HG03045 (cell line): ENCODE data around the gene SYK.

Source experiments
- ATAC-seq: cut with Tn5 transposase; IDR thresholded peaks from one replicate; pipeline ENCODE4 v1.9.1; 2021; ENCODE audit warnings: mild to moderate bottlenecking, moderate library complexity; ENCODE audit not compliant: unreplicated experiment

The SYK gene

DNA sequence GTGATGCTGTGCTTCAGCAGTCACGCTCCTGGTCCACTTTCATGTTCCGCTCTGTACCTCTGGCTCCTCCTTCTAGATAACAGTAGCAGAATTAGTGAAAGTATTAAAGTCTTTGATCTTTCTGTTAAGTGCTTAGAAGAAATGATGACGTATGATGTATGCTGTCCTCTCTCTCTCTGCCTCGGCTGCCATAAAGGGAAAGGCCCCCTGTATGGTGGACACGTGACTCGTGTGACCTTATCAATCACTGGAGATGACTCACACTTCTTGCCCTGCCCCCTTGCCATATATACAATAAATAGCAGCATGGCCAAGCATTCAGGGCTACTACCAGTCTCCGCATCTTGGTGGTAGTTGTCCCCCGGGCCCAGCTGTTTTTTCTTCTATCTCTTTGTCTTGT lies 100.3 kb downstream of the SYK start:
- ATAC-seq, result no peak

DNA sequence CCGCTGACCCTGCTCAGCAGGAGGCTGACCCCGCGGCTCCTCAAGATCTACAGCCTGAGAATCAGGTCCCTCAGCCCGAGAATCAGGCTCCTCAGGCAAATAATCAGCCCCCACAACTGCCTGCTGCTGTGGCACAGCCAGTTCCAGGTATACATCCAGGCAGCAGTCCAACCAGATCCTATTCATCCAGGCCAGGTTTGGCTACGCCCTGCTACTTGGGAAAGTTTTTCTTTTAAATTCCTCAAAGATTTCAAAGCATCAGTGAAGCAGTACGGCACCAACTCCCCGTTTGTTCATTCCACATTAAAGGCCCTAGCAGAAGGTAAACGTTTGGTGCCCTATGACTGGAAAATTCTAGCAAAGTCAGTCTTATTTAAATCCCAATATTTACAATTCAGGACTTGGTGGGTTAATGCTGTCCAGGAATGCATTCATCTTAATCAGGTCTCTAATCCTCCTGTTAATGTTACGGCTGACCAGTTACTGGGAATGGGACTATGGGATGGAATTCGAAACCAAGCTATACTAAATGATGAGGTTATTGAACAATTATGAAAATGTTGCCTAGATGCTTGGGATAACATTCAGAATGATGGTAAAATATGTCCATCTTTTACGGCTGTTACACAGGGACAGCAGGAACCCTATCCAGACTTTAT lies 102.3 kb downstream of the SYK start:
- ATAC-seq, result no peak

DNA sequence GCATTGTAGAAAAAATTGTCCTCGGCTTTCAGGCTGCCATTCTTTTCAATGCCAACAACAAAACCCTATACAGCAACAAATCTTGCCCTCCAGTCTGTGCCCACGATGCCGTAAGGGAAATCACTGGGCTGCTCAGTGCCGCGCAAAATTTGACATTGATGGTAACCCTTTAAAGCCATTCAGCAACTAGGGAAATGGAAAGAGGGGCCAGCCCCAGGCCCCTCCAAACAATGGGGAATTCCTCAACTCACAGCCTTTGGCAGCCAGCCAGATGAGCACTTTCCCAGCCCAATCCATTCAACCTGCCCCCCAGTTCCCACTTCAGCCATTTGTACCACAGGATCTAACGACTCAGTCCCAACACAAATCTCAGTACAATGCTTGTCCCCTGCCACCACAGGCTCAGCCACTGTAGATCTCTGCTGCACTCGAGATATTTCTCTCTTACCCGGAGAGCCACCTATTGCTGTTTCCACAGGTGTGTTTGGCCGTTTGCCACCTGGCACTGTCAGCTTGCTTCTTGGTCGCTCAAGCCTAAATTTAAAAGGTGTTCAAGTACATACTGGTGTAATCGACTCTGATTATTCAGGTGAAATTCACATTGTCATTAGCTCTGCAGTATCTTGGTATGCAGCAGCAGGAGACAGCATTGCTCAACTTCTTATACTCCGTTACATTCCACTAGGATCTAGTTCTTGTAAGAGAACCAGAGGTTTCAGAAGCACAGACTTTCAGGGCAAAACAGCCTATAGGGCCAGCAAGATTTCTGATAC lies 103.3 kb downstream of the SYK start:
- no peak for ATAC-seq

DNA sequence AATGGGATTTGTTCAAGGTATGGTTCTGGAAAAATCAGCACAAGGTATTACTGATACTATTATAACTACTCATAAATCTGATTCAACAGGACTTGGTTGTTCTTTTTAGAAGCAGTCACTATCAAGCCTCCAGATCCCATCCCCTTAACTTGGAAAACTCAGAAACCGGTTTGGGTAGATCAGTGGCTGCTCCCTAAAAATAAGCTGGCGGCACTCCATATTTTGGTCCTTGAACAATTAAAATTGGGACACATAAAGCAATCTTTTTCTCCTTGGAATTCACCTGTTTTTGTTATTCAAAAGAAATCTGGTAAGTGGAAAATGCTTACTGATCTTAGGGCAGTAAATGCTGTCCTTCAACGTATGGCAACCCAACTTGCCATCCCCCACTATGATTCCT lies 104.2 kb downstream of the SYK start:
- ATAC-seq, result no peak

DNA sequence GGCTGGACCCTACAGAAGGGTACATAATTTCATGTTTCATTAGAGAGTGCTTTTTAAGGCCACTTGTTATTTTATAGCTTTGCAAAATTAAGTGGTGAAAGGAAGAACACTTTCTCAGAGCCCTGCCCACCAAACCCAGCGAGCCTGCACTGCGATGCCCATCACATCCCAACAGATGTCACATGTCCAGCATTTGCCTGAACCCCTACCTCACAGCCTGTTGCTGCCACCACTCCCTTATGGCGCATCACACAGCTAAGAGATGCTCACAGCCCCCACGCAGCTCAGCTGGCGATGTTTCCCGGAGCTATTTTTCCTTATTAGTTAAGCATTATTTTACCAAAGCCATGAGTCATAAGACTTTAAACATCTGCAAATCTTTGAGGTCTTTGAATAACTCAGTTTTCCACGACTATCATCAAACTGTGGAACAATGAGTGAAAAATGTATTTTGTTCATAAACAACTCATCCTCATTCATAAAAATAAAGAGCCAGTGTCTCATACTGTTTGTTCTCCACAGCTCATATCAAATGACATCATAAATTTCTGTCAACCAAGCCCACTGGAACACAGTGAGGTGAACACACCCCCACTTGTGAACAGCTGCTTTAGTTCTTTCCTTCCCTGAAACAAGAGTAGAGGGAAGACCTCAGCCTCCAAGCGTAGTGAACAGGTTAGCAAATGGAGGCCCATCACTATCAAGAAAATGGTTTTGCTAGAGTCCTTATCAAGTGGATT lies 104.9 kb downstream of the SYK start:
- no peak for ATAC-seq

DNA sequence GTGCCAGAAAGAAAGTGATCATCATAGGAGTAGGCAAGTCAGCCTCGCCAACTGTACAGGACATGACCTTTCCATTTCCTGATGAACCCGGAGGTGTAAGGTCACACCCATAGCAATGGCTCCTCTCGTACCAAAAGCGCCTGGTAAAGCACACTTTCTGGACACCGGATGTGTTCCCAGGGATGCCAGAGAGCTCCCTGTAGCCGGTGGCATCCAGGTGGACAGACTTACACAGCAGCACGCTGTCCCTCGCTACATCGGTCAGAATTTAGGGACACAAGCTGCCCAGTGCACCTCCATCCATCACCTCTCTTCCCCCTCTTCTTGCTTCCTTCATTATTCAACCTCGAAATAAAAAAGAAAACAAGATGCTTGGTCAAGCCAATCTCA lies 105.4 kb downstream of the SYK start:
- no peak for ATAC-seq

DNA sequence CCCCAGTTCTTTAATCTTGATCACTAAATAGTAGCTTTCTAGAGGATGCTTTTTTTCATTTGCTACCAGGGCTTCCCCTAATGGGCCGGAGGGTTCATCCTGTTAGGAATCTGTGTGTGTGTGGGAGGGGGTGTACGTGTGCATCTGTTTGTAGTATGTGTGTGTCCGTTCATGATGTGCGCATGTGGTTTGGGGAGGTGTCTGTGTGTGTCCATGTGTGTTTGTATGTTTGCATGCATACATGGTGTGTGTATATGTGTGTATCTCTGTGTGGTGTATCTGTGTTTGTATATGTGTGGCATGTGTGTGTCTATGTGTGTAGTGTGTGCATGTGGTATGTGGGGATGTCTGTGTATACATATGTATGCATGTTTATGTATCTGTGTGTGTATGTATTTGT lies 106.2 kb downstream of the SYK start:
- ATAC-seq, result no peak

DNA sequence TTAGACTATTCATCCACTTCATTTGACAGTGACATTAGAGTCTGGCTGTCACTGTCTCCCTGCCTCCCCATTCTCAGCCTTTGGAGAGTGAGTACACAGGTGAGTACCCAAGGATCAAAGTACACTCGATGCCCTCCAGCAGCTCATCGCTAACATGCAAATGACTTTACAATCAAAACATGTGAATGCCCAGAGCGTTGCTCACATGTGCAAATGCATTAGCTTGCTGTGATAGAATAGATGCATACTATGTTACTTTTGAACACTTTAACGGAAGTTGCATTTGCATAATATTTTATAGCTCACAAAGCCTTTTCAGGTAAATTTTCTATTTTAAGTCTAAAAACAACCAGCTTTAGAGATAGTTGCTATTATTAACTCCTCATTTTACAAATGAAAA lies 107.6 kb downstream of the SYK start:
- ATAC-seq, result no peak

DNA sequence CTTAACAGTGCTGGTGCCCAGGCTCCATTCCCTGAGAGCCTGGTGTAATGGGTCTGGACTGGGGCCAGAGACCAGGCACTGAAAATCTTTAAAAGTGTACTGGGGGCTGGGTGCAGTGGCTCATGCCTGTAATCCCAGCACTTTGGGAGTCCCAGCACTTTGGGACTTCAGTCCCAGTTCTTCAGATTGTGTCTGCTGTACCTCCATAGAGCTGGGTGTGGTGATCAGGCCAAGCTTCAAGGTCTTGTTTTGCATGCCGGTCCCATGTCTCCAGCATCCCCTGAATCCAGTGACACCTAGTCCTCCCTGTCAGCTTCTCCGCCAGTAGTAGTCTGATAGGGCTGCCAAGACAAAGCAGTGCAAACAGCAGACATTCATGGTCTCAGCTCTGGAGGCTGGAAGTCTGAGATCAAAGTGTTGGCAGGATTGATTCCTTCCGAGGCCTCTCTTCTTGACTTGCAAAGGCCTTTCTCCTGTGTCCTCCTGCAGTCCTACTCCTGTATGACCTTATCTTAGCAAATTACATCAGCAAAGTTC lies 108.2 kb downstream of the SYK start:
- no peak for ATAC-seq

DNA sequence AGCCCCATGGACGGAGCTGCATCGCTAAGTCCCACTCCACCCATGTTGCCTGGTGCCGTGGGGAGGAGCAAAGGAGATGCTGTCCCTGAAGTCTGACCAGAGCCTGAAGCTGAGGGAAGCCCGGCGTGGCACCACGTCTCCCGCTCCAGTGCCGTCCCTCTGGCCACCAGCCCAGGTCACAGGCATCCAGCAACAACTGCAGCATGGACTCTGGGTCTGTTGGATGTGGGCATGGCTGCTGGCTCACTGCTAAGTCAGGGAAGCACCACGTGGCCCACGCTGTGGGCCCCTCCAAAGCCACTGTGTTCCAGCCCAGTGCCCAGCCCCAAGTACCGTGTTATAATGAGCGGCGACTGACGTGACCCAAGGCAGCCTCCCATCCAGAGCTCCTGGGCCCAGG lies 112.6 kb downstream of the SYK start:
- no peak for ATAC-seq

DNA sequence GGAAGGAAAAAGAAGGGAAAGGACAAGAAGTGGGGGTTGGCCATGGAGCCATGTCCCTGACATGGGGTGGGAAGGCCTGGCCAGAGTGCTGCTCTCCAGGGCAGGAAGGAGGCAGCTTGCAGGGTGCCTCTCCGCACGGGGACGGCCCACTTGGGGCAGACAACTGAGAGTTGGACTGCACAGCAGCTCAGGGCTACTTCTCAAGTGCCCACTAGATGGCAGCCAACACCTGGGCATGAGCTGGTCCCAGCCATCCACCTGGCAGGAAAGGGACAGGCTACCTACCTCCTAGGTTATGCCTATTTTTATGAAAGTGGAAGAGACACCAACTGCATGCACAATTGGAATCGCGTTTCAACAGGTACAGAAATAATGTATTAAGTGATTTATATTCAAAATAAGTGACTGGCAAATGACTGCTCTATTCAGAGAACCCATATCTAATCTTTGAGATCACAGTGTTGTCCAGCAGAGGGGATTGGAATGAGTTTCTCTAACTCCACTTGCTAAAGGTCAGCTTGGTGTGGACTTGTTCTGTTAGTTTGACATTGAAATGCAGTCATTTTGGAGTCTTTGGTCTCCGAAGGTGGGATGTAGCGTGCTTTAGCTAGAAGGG lies 113.4 kb downstream of the SYK start:
- ATAC-seq, result peak; percentile 82

DNA sequence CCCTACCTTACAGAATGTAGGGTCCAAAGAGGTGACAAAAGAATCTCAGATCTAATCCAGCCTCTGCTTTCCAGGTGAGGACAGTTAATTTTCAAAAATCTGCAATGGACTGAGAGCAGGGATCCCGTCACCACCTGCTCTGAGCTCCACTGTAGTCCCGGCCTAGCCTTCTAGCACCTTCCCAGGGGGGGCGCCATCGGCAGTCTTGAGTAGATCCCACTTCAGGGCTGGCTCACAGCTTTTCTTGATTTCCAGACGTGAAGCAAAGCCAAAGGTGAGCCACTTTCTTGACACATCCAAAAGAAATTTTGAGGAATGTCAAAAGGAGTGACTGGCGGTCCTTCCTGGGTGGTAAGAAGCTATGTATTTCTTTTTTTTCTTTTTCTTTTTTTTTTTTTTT lies 114.1 kb downstream of the SYK start:
- no peak for ATAC-seq

DNA sequence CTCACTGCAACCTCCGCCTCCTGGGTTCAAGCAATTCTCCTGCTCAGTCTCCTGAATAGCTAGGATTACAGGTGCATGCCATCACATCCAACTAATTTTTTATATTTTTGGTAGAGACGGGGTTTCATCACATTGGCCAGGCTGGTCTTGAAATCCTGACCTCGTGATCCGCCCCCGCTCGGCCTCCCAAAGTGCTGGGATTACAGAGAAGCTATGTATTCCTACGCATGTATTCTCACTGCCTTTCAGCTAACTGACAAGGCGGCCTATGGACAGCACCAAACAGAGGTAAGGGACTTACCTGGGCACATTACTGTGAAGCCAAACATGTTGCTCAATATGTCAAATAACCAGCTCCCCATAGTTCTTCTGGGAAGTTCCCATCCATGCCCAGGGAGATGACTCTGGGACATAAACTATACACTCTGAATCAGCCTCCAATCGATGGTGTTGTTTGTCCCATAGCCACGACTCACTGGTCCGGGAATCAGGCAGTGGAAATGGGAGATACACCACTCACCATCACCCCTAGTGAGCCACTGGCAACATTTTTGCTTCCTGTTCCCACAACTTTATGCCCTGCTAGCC lies 114.6 kb downstream of the SYK start:
- ATAC-seq, result no peak

DNA sequence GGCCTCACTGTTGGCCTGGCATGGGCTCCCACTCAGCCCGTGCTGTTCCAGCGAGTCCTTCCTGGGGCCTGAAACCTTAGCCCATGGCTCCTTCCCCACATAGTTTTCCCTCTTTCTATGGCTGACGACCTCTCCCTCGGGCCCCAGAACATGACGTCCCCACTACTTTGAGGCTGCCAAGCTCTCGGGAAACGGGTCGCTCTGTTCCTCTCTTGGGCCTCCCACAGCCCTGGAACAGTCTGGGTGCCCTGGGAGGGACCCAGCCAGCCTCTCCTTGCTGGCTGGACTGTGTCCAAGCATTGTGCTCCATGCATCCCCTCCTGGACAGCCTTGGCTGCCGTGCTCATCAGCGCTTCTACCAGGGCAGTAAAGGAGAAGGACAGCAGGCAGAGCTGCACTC lies 118.3 kb downstream of the SYK start:
- no peak for ATAC-seq

DNA sequence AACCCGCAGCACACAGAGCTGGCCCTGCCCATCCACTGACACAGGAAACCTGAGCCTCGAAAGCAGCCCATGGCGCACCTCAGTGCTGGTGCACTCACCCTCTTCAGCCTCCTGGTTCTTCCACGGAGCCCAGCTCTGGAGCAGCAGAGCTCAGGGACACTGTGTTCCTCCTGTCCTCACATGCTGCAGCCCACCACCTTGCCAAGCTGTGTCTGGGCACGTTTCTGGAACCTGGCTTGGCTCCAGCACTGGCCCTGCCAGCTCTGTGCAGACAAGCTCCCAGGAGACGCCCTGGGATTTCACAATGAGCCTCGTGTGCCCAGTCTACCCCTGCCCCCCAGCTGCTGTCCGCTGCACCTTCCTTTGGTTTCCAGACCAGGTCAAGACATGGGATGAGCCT lies 119.5 kb downstream of the SYK start:
- ATAC-seq, result no peak

DNA sequence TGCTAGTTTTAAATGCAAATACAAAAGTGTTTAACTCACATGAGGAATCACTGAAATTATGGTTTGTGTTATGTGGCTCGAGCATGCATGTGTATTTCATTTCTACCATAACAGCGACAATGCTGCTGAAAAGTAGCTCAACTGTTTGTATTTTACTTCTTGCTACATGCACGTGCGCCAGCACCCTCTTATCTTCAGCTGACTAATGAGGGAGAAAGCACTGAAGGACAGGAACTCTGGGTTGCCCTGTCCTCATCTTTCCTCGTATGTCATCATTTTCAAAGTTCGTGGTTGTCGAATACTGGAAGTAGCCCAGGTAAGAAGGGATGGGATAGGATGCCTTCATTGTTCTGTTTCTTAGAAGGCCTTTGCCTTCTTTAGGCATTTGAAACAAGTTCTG lies 120.3 kb downstream of the SYK start:
- no peak for ATAC-seq

DNA sequence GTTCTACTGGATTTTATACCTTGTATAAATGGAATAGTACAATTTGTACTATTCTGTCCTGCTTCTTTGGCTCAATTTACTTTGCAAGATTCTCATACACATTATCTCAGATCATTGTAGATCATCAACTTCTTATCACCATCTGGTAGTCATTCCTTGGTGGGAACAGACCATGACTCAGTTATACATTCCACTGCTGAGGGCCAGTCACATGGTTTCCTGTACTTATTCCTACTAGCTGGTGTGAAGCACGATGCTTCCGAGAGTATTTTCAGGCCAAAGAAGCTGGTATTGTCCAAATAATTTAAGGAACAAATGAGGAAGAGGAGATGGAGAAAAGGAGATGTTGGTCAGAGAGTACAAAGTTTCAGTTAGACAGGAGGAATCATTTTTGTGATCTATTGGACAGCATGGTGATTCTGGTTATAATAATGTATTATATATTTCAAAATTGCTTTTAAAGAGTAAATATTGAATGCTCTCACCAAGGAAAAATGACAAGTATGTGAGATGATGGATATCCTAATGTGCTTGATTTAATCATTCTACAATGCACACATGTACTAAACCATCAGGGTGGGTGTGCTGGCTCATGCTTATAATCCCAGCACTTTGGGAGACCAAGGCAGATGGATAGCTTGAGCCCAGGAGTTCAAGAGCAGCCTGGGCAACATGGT lies 124.1 kb downstream of the SYK start:
- ATAC-seq, result no peak

DNA sequence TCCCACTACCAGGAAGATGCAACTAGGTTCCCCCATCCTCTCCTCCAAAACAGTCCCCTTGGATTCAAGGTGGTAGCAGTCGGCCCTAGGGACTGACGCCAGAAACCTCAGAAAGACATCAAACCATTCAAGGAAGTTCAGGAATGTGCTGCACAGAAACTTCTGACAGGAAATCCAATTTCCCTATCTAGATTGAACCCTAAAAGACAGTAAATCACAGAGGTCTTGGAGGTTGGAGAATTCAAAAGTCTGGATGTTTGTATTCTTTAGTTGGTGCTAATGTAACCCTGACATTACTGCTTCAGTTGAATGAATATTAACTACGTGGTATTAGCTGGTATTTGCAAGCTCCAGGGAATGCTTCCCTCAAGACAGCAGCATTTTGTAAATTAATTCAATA lies 125.3 kb downstream of the SYK start:
- no peak for ATAC-seq

DNA sequence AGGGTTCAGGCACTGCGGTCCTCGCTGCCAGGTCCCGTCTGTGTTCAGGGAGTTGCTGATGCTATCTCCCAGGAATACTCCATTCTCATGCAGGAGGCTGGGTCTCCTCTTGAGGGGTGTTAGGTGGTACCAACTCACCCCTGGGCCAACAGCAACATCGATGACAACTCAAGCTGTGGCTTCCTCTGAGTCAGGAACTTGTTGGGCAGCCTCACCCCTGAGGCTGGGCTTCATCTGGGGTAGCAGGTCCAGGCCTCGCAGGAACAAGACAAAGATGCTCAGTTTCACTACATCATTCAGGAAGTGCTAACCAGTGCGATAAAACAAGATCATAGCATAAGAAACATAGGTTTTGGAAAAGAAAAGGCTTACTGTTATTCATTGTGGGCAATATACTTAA lies 125.9 kb downstream of the SYK start:
- ATAC-seq, result no peak

DNA sequence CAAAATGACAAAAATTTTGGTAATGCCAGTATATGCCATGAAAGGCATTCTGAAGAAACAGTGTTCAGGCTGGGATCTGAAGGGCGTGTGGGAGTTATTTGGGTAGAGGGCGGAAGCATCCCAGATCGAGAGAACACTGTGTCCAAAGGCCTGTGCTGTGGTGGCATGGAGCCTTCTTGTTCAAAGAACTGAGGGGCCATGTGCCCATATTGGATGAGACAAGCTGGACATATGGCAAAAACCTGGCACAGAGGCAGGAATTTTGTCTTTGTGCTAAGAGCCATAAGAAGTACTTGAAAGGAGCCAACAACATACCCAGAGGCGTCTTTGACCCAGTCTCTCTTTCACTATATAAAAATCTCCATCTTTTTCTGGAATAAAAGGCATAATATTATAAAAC lies 128.0 kb downstream of the SYK start:
- no peak for ATAC-seq

DNA sequence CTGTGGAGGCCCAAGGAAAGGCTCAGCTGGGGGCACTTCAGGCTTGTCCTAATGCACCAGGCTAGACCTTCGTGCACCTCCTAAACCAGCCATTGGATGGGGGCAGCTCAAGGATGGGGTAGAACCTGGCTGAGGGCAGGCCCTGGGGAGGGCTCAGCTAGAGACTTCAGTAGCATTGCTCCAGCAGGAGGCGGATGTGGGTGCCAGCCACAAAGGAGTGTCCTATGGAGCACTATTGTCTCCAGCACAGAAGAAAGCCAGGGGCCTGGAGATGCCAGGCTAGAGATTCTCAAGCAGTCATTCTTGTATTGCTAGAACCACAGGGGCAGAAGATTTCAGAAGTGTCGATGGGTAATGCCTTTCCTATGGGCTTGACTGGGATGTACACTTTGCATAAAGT lies 131.8 kb downstream of the SYK start:
- ATAC-seq, result no peak
